Immature natural killer cell (primary cell): ENCODE measurements around the gene TUBA4A. TPM values are rescaled to one million over a fixed set of nuclear protein-coding genes. Genes with fewer than 3 reads are reported as not detected.
A peak's percentile ranks its signal among the peaks of the same experiment; 100 is the strongest.

ENCODE experiments used
- DNase-seq, 3 donors: peaks; one replicate each; pipeline ENCODE4 v3.0.0; 2022; ENCODE audit warnings: mixed read lengths in 1 of 3
- H3K27ac Mint-ChIP-seq, 6 donors: one replicate each; pipeline ENCODE4 v1.8.0; 2020; ENCODE audit warnings: mixed read lengths in 6 of 6, mild to moderate bottlenecking in 5 of 6, inconsistent platforms in 4 of 6, moderate library complexity in 3 of 6
- H3K27me3 Mint-ChIP-seq, 3 donors: one replicate each; pipeline ENCODE4 v1.8.0; 2020 to 2021; ENCODE audit warnings: low read depth in 3 of 3, mild to moderate bottlenecking in 3 of 3, mixed read lengths in 3 of 3, moderate library complexity in 3 of 3, inconsistent platforms in 1 of 3
- H3K36me3 Mint-ChIP-seq, 3 donors: one replicate each; pipeline ENCODE4 v1.8.0; 2020; ENCODE audit warnings: mixed read lengths in 3 of 3, inconsistent platforms in 2 of 3, mild to moderate bottlenecking in 2 of 3
- H3K4me1 Mint-ChIP-seq, 2 donors: one replicate each; pipeline ENCODE4 v1.8.0; 2020; ENCODE audit warnings: inconsistent platforms in 2 of 2, mild to moderate bottlenecking in 2 of 2, mixed read lengths in 2 of 2, moderate library complexity in 1 of 2
- H3K4me3 Mint-ChIP-seq, 5 donors: one replicate each; pipeline ENCODE4 v1.8.0; 2020; ENCODE audit warnings: mild to moderate bottlenecking in 5 of 5, mixed read lengths in 5 of 5, inconsistent platforms in 3 of 5, moderate library complexity in 3 of 5
- H3K9me3 Mint-ChIP-seq, 6 donors: one replicate each; pipeline ENCODE4 v1.8.0; 2020; ENCODE audit warnings: mild to moderate bottlenecking in 6 of 6, mixed read lengths in 6 of 6, inconsistent platforms in 4 of 6, moderate library complexity in 3 of 6
- polyA plus RNA-seq, 3 donors: library from polyadenylated mRNA; unstranded; fragments of 300-500 nt; fragmentation: Illumina TruSeq; gene quantifications; one replicate each; pipeline ENCODE4 v1.2.3, GENCODE V29; 2021

TUBA4A gene
- polyA plus RNA-seq, 3 donors from 2014 or later, result 88.6 to 137 (median 124) TPM

DNA sequence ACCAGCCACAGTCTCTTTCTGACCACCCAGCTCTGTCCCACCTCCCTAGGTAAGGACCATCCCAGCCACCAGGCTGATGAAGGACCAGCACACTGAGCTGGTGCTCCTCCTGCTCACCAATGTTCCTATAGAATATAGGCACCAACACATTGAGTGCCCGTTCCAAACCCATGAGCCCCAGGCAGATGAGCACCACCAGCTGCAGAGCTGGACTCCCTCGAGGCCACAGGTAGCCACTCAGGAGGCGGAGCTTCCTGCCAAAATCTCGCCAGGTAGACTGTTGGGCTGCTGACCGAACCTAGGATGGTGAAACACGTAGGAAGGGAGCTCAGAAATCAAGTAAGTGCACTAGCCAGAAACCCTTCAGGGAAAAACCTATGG, 37.2 kb downstream of the TUBA4A start:
- Mint-ChIP-seq H3K4me1 (peaks cover 19 to 22% of the 10 kb centered on the region in 2 donors), H3K27ac (no peak overlapping the region), H3K36me3 (peaks cover 3 to 7% (median 4%) of the 10 kb centered on the region in 3 donors), H3K9me3 (peaks cover 0 to 1% (median 0%) of the 10 kb centered on the region in 6 donors), H3K27me3 (peaks cover 8 to 11% (median 9%) of the 10 kb centered on the region in 3 donors), H3K4me3 (peak overlapping the region in 2 of 5 donors; percentile 39 to 43)
- no peak for DNase-seq

- DNase-seq, result no peak
- Mint-ChIP-seq H3K27me3 (peaks cover 8 to 11% (median 9%) of the 10 kb centered on the region in 3 donors), H3K27ac (no peak overlapping the region)
Observed at GRCh38 chr2:219215871-219216534, 37.7 kb downstream of the TUBA4A start.

DNA sequence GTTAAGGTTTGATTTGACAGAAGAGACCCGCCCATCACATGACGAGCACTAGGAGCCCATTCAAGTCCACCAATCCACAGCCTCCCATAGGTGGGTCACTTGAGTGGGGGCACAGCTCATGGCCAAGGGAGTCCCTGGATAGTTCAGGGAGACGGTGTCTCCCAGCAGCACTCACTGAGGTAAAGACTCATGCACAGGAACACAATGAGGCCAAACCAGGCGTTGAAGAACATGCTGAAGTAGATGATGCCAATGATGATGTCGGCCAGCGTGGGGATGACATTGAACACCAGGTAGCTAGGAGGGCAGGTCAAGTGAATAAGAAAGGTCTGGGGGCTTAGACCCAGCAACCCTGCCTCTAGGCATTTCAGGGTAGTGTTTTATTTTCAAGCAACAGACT, 38.9 kb downstream of the TUBA4A start:
- peaks cover 33 to 37% of the 10 kb centered on the region in 2 donors for H3K4me1 Mint-ChIP-seq
- peaks cover 0 to 3% (median 0%) of the 10 kb centered on the region in 3 donors for H3K36me3 Mint-ChIP-seq
- no peak for DNase-seq
- no peak overlapping the region for H3K27ac Mint-ChIP-seq
- H3K9me3 Mint-ChIP-seq, result peaks cover 0 to 1% (median 0%) of the 10 kb centered on the region in 6 donors
- H3K4me3 Mint-ChIP-seq, result no peak overlapping the region
- peaks cover 8 to 11% (median 9%) of the 10 kb centered on the region in 3 donors for H3K27me3 Mint-ChIP-seq

More at GRCh38 chr2:219215871-219216534, 37.7 kb downstream of the TUBA4A start:
- no peak overlapping the region for H3K4me3 Mint-ChIP-seq
- H3K4me1 Mint-ChIP-seq, result peaks cover 24 to 27% of the 10 kb centered on the region in 2 donors
- H3K9me3 Mint-ChIP-seq, result peaks cover 0 to 1% (median 0%) of the 10 kb centered on the region in 6 donors
- peaks cover 0 to 3% (median 0%) of the 10 kb centered on the region in 3 donors for H3K36me3 Mint-ChIP-seq

GRCh38 chr2:219214141-219214540, 39.6 kb downstream of the TUBA4A start:
- DNase-seq, result no peak
- H3K4me3 Mint-ChIP-seq, result no peak overlapping the region

GRCh38 chr2:219213486-219214071, 40.1 kb downstream of the TUBA4A start:
- Mint-ChIP-seq H3K4me3 (no peak overlapping the region), H3K27me3 (peaks cover 4 to 8% (median 8%) of the 10 kb centered on the region in 3 donors), H3K27ac (peak overlapping the region in 1 of 6 donors; percentile 27)

More at GRCh38 chr2:219214141-219214540, 39.6 kb downstream of the TUBA4A start:
- Mint-ChIP-seq H3K27ac (peak overlapping the region in 1 of 6 donors; percentile 27), H3K4me1 (peaks cover 35 to 37% of the 10 kb centered on the region in 2 donors), H3K9me3 (peaks cover 0 to 1% (median 0%) of the 10 kb centered on the region in 6 donors), H3K27me3 (peaks cover 7 to 8% (median 8%) of the 10 kb centered on the region in 3 donors), H3K36me3 (peaks cover 0 to under 1% (median 0%) of the 10 kb centered on the region in 3 donors)

DNA sequence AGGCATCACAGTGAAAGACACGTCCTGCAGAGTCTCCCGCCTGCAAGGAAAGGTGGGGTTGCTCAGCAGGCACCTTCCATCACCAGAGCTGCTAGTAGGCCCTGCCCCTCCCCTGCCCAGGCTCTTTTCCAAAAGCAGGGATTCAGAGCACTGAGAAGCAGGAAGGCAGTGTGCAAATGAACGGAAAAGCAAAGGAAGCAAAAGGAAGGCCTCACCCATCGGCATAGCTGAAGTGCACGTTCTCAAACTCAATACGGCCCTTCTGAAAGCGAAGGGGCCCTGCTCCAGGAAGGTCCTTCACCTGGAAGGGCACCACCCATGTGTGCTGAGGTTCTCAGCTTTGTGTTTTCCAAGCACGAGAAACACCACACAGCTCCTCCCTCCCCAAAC, 40.7 kb downstream of the TUBA4A start:
- peaks cover 34 to 41% of the 10 kb centered on the region in 2 donors for H3K4me1 Mint-ChIP-seq
- H3K4me3 Mint-ChIP-seq, result no peak overlapping the region
- peaks cover 4 to 7% (median 6%) of the 10 kb centered on the region in 3 donors for H3K27me3 Mint-ChIP-seq
- no peak for DNase-seq
- H3K36me3 Mint-ChIP-seq, result peaks cover 0 to 10% (median 0%) of the 10 kb centered on the region in 3 donors
- H3K27ac Mint-ChIP-seq, result no peak overlapping the region
- peaks cover 0 to 1% (median 0%) of the 10 kb centered on the region in 6 donors for H3K9me3 Mint-ChIP-seq

More at GRCh38 chr2:219213486-219214071, 40.1 kb downstream of the TUBA4A start:
- peaks cover 0 to 6% (median 0%) of the 10 kb centered on the region in 3 donors for H3K36me3 Mint-ChIP-seq
- no peak for DNase-seq
- peaks cover 32 to 39% of the 10 kb centered on the region in 2 donors for H3K4me1 Mint-ChIP-seq
- peaks cover 0 to 1% (median 0%) of the 10 kb centered on the region in 6 donors for H3K9me3 Mint-ChIP-seq

GRCh38 chr2:219210886-219211362, 42.8 kb downstream of the TUBA4A start:
- peak overlapping the region; percentile 89 to 95 (median 92) for H3K27ac Mint-ChIP-seq
- H3K27me3 Mint-ChIP-seq, result peaks cover 0 to 6% (median 0%) of the 10 kb centered on the region in 3 donors
- peaks cover 0 to 10% (median 0%) of the 10 kb centered on the region in 3 donors for H3K36me3 Mint-ChIP-seq
- no peak for DNase-seq
- H3K9me3 Mint-ChIP-seq, result peaks cover 0 to 1% (median 0%) of the 10 kb centered on the region in 6 donors
- peaks cover 38 to 49% of the 10 kb centered on the region in 2 donors for H3K4me1 Mint-ChIP-seq
- peak overlapping the region in 3 of 5 donors; percentile 70 to 72 (median 71) for H3K4me3 Mint-ChIP-seq

DNA sequence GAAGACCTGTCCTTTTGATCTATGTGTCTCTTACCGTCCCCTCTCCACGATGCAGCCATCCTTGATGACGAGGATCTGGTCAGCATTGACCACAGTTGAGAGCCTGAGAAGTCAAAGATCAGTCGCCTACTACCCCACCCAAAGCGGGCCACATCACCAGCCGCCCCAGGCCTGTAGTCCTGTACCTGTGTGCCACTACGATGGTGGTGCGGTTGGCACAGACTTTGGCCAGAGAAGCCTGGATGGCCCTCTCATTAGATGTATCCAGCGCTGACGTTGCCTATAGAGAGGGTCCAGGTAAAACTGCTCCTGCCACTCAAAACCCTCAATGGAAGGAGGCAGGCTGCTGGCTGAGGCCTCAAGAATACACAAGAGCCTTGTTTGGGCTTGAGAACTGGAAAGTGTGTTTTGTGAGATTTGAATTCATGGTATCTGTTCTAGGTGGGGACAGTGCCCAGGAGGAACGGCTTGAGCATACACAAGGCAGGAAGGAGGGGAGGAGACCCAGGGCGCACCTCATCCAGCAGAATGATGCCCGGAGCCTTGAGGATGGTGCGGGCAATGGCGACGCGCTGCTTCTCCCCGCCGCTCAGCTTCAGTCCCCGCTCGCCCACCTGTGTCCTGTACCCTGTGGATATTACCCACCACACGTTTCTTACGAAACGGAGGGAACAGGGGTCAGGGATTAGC, 43.4 kb downstream of the TUBA4A start:
- Mint-ChIP-seq H3K27me3 (peaks cover 0 to 6% (median 0%) of the 10 kb centered on the region in 3 donors), H3K27ac (peak overlapping the region; percentile 75 to 92 (median 86)), H3K9me3 (peaks cover 0 to 1% (median 0%) of the 10 kb centered on the region in 6 donors), H3K4me1 (peaks cover 39 to 50% of the 10 kb centered on the region in 2 donors), H3K36me3 (peaks cover 0 to 10% (median 0%) of the 10 kb centered on the region in 3 donors), H3K4me3 (peak overlapping the region in 1 of 5 donors; percentile 27)
- no peak for DNase-seq

DNA sequence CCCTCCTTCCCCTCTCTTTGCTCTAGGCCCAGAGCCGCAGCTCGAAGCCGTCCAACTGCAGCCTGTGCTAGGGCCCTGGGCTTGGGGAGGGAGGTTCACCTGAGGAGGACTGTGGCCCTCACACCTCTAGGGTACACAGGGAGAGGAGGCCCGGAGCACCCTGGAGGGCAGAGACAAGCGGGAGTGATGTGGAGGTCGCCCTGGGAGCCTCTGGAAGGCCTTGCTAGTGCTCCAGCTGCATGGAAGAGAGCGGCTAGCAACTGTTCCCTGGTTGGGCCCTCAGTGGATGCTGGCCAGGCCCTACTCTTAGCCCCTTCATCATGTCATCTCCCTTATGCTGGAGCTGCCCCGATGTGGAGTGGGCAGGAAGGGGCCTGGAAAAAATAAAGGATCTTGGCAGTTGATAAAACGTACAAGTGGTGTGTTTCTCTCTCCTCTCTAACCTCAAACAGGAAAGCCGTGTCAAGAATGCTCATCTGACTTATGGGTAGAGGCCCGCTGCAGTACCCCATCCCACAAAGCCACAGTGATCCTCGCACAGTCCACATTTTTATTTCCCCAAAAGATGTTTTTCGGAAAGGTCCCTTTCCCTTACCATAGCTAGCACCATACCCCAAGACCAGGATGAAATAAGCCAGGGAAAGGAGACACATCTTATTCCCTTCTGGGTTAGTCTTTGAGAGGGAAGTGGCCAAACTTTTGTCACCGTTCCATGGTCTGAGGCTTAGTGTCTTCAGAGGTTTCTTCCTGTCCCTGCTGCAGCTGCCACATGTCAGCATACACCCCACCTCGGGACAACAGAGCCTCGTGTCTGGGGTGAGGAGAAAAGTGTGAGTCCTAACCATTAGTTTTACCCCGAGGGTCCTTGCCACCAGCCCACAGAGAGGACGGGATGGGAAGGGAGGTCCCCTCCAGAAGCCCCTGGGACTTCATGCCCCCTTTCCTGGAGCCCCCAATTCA, 44.2 kb downstream of the TUBA4A start:
- Mint-ChIP-seq H3K36me3 (peaks cover 0 to 10% (median 0%) of the 10 kb centered on the region in 3 donors), H3K9me3 (peaks cover 0 to 1% (median 0%) of the 10 kb centered on the region in 6 donors), H3K4me3 (peak overlapping the region; percentile 14 to 61 (median 48)), H3K27ac (peak overlapping the region; percentile 75 to 90 (median 86)), H3K4me1 (peaks cover 39 to 50% of the 10 kb centered on the region in 2 donors), H3K27me3 (peaks cover 0 to 8% (median 0%) of the 10 kb centered on the region in 3 donors)
- no peak for DNase-seq

GRCh38 chr2:219207884-219208740, 45.6 kb downstream of the TUBA4A start:
- DNase-seq, result no peak
- Mint-ChIP-seq H3K36me3 (peaks cover 0 to 10% (median 0%) of the 10 kb centered on the region in 3 donors), H3K27me3 (peaks cover 0 to 6% (median 0%) of the 10 kb centered on the region in 3 donors), H3K4me3 (peak overlapping the region; percentile 89 to 98 (median 91)), H3K9me3 (peaks cover 0 to 1% (median 0%) of the 10 kb centered on the region in 6 donors), H3K4me1 (peaks cover 39 to 50% of the 10 kb centered on the region in 2 donors), H3K27ac (peak overlapping the region; percentile 75 to 96 (median 86))

DNA sequence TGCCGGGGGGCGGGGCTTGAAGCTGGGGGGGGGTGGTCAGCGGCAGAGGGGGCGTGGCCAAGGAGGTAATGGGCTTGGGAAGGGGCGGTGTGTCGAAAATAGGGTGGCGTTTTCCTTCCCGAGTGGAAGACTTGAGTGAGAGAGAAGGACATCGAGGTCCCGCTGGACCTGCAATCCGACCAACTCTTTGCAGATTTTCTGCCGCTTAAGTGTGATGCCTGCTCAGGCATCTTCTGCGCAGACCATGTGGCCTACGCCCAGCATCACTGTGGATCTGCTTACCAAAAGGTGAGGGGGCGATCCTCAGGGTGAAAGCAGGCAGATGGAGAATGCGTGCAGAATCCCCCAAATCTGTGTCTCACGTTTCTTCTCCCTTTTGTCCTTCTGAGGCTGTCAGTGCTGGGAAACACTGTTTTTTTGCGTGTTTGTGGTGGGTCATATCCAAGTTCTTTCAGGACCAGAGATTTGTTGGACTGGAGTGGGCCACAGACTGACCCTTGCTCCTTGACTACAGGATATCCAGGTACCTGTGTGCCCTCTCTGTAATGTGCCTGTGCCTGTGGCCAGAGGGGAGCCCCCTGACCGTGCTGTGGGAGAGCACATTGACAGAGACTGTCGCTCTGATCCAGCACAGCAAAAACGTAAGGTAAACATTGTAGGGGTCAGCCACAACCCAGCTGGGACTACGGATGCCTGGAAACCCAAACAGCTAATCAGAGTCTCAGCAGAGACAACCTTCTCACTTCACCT, 46.4 kb downstream of the TUBA4A start:
- Mint-ChIP-seq H3K36me3 (peaks cover 0 to 10% (median 0%) of the 10 kb centered on the region in 3 donors), H3K27me3 (peaks cover 0 to 6% (median 0%) of the 10 kb centered on the region in 3 donors), H3K9me3 (peaks cover 0 to 1% (median 0%) of the 10 kb centered on the region in 6 donors), H3K27ac (peak overlapping the region; percentile 66 to 97 (median 90)), H3K4me3 (peak overlapping the region; percentile 89 to 98 (median 91)), H3K4me1 (peaks cover 39 to 50% of the 10 kb centered on the region in 2 donors)
- DNase-seq, result no peak
